Right lobe of liver (tissue), 4 donors: ENCODE data around the gene KIAA1586.
"Not testable (repeated sequence)": the region's sequence is repeated elsewhere in the genome, so short reads cannot be mapped to it uniquely, and the experiment has no call there.

ENCODE experiments used
- CTCF ChIP-seq, 4 donors: fragments of 200-600 bp in 3 of 4; fragments of 450-650 bp in 1 of 4; IDR thresholded peaks; one replicate each; pipeline versions ENCODE4 v1.5.1 to v1.8.0; 2016 to 2022; ENCODE audit warnings: antibody characterized with exemption in 4 of 4, mild to moderate bottlenecking in 2 of 4
- POLR2A ChIP-seq: fragments of 450-650 bp; IDR thresholded peaks from one replicate; pipeline ENCODE4 v1.6.1; 2017; ENCODE audit warnings: antibody characterized with exemption, mild to moderate bottlenecking
- donor health status: DM: no; HTN: no; CAD: no.
- donor health status: DM: no; HTN: no; CAD: no.
- donor health status: DM: no; HTN: yes; CAD: no.

DNA sequence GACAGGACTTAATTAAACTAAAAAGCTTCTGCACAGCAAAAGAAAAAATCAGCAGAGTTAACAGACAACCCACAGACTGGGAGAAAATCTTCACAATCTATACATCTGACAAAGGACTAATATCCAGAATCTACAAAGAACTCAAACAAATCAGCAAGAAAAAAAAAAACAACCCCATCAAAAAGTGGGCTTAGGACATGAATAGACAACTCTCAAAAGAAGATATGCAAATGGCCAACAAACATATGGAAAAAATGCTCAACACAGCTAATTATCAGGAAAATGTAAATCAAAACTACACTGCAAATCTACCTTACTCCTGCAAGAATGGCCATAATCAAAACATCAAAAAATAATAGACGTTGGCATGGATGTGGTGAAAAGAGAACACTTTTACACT lies 2.4 kb upstream of the KIAA1586 start:
- TF ChIP-seq CTCF (IDR thresholded peaks at IDR 0.05); POLR2A: not testable (repeated sequence)
